ENCODE data around the gene PDZRN3. TPM values are rescaled to one million over a fixed set of nuclear protein-coding genes. Genes with fewer than 3 reads are reported as not detected.

PDZRN3 gene
- total RNA-seq, 1 experiment from 2014 or later = 0.24 TPM

- no peaks in the 10 kb centered on the region for H3K4me1 ChIP-seq (ENCODE audit: insufficient read depth, low read length, poor library complexity, severe bottlenecking)
- DNase-seq (ENCODE audit: low spot score) = no peak
- H3K36me3 ChIP-seq (ENCODE audit: insufficient read depth, low read length, poor library complexity, severe bottlenecking) = no peaks in the 10 kb centered on the region
- intact Hi-C loops (cut with micrococcal nuclease; ENCODE audit: unreplicated experiment) = no loop called here
- no peaks in the 10 kb centered on the region for H3K27me3 ChIP-seq (replicated peaks; ENCODE audit: insufficient read depth, low read depth, low read length, poor library complexity)
- ChIA-PET CTCF (no interaction called here), POLR2A (ENCODE audit: low non-redundant PET) (no interaction called here)
- TF ChIP-seq EZH2 (IDR thresholded peaks at IDR 0.05; ENCODE audit: borderline replicate concordance, low read depth, low read length, poor library complexity, severe bottlenecking) (no peak), CTCF (conservative IDR thresholded peaks at IDR 0.05; ENCODE audit: low read depth, low read length) (no peak)
- no peak overlapping the region for H3K4me3 ChIP-seq (ENCODE audit: low read depth, low read length, poor library complexity, severe bottlenecking)
- no peaks in the 10 kb centered on the region for H3K9me3 ChIP-seq (ENCODE audit: low read depth, low read length, poor library complexity, severe bottlenecking)
- BruUV-seq (replicated peaks) = no TSS peak
- H3K27ac ChIP-seq (ENCODE audit: low read depth, low read length, poor library complexity, severe bottlenecking) = no peak overlapping the region
These were observed 43.6 kb upstream of the PDZRN3 start for GRCh38 chr3:73668391-73668790.

GRCh38 chr3:73667889-73668288 lies 43.1 kb upstream of the PDZRN3 start:
- no peak for DNase-seq (ENCODE audit: low spot score)
- Histone ChIP-seq H3K4me1 (ENCODE audit: insufficient read depth, low read length, poor library complexity, severe bottlenecking) (no peaks in the 10 kb centered on the region), H3K27ac (ENCODE audit: low read depth, low read length, poor library complexity, severe bottlenecking) (no peak overlapping the region), H3K36me3 (ENCODE audit: insufficient read depth, low read length, poor library complexity, severe bottlenecking) (no peaks in the 10 kb centered on the region), H3K4me3 (ENCODE audit: low read depth, low read length, poor library complexity, severe bottlenecking) (no peak overlapping the region), H3K9me3 (ENCODE audit: low read depth, low read length, poor library complexity, severe bottlenecking) (no peaks in the 10 kb centered on the region), H3K27me3 (replicated peaks; ENCODE audit: insufficient read depth, low read depth, low read length, poor library complexity) (no peaks in the 10 kb centered on the region)
- ChIA-PET CTCF (no interaction called here), POLR2A (ENCODE audit: low non-redundant PET) (no interaction called here)
- no TSS peak for BruUV-seq (replicated peaks)
- intact Hi-C loops (cut with micrococcal nuclease; ENCODE audit: unreplicated experiment) = no loop called here
- TF ChIP-seq EZH2 (IDR thresholded peaks at IDR 0.05; ENCODE audit: borderline replicate concordance, low read depth, low read length, poor library complexity, severe bottlenecking) (no peak), CTCF (conservative IDR thresholded peaks at IDR 0.05; ENCODE audit: low read depth, low read length) (no peak)

GRCh38 chr3:73665286-73665685 lies 40.5 kb upstream of the PDZRN3 start:
- no peak overlapping the region for H3K27ac ChIP-seq (ENCODE audit: low read depth, low read length, poor library complexity, severe bottlenecking)
- H3K27me3 ChIP-seq (replicated peaks; ENCODE audit: insufficient read depth, low read depth, low read length, poor library complexity) = no peaks in the 10 kb centered on the region
- no peaks in the 10 kb centered on the region for H3K4me1 ChIP-seq (ENCODE audit: insufficient read depth, low read length, poor library complexity, severe bottlenecking)
- BruUV-seq (replicated peaks) = no TSS peak
- H3K36me3 ChIP-seq (ENCODE audit: insufficient read depth, low read length, poor library complexity, severe bottlenecking) = no peaks in the 10 kb centered on the region
- no peaks in the 10 kb centered on the region for H3K9me3 ChIP-seq (ENCODE audit: low read depth, low read length, poor library complexity, severe bottlenecking)
- TF ChIP-seq EZH2 (IDR thresholded peaks at IDR 0.05; ENCODE audit: borderline replicate concordance, low read depth, low read length, poor library complexity, severe bottlenecking) = no peak
- no peak for TF ChIP-seq CTCF (conservative IDR thresholded peaks at IDR 0.05; ENCODE audit: low read depth, low read length)
- CTCF ChIA-PET = no interaction called here
- DNase-seq (ENCODE audit: low spot score) = no peak
- intact Hi-C loops (cut with micrococcal nuclease; ENCODE audit: unreplicated experiment) = no loop called here
- POLR2A ChIA-PET (ENCODE audit: low non-redundant PET) = no interaction called here
- no peak overlapping the region for H3K4me3 ChIP-seq (ENCODE audit: low read depth, low read length, poor library complexity, severe bottlenecking)

Data from A673 (cell line).